CD4-positive, alpha-beta T cell treated with Interleukin-21 for 1 hour (primary cell): Measurements from ENCODE around the gene HCN4.
"Not testable (repeated sequence)": the region's sequence is repeated elsewhere in the genome, so short reads cannot be mapped to it uniquely, and the experiment has no call there.

Experiments
- DNase-seq: peaks from one replicate; pipeline ENCODE4 v3.0.0-alpha.2; 2020

Gene HCN4

GRCh38 chr15:73368301-73369136 is at the start of gene HCN4:
HCN4 (minus strand) TSS chr15:73368958; CDS start chr15:73368270, 688 bp downstream.
- DNase-seq, result no peak

GRCh38 chr15:73414876-73415275 is 46.1 kb upstream of the HCN4 start:
- no peak for DNase-seq

- no peak for DNase-seq
Observed at GRCh38 chr15:73403171-73403570, 34.4 kb upstream of the HCN4 start.

- DNase-seq, result not testable (repeated sequence)
Observed at GRCh38 chr15:73400222-73400621, 31.5 kb upstream of the HCN4 start.

GRCh38 chr15:73398861-73399260 is 30.1 kb upstream of the HCN4 start:
- no peak for DNase-seq

- no peak for DNase-seq
Observed at GRCh38 chr15:73397461-73397860, 28.7 kb upstream of the HCN4 start.

- DNase-seq, result no peak
Observed at GRCh38 chr15:73395671-73396070, 26.9 kb upstream of the HCN4 start.

- DNase-seq, result no peak
Observed at GRCh38 chr15:73394782-73395181, 26.0 kb upstream of the HCN4 start.

- DNase-seq, result no peak
Observed at GRCh38 chr15:73393336-73393735, 24.6 kb upstream of the HCN4 start.

GRCh38 chr15:73392025-73392424 is 23.3 kb upstream of the HCN4 start:
- DNase-seq, result no peak

GRCh38 chr15:73391128-73391872 is 22.5 kb upstream of the HCN4 start:
- DNase-seq, result no peak

- no peak for DNase-seq
Observed at GRCh38 chr15:73389971-73390544, 21.3 kb upstream of the HCN4 start.

- DNase-seq, result no peak
Observed at GRCh38 chr15:73389539-73389938, 20.8 kb upstream of the HCN4 start.

- no peak for DNase-seq
Observed at GRCh38 chr15:73388256-73388781, 19.6 kb upstream of the HCN4 start.

GRCh38 chr15:73387507-73388255 is 18.9 kb upstream of the HCN4 start:
- DNase-seq, result no peak

GRCh38 chr15:73386886-73387506 is 18.2 kb upstream of the HCN4 start:
- no peak for DNase-seq

GRCh38 chr15:73386238-73386637 is 17.5 kb upstream of the HCN4 start:
- no peak for DNase-seq

- DNase-seq, result no peak
Observed at GRCh38 chr15:73385205-73385604, 16.4 kb upstream of the HCN4 start.

GRCh38 chr15:73383310-73384189 is 14.8 kb upstream of the HCN4 start:
- DNase-seq, result no peak

GRCh38 chr15:73382115-73382514 is 13.4 kb upstream of the HCN4 start:
- DNase-seq, result no peak

GRCh38 chr15:73380661-73381060 is 11.9 kb upstream of the HCN4 start:
- no peak for DNase-seq
